WERI-Rb-1 (cell line): ENCODE data around the gene DIAPH2.

Source experiments
- DNase-seq: peaks from one replicate; pipeline ENCODE4 v3.0.0-alpha.2; 2020
- H3K27ac ChIP-seq: fragments of 250-450 bp; sonication (Bioruptor Pico); 2 replicates; pipeline ENCODE4 v1.5.1; 2020; ENCODE audit warnings: mild to moderate bottlenecking, moderate library complexity
- H3K27me3 ChIP-seq: fragments of 250-450 bp; sonication (Bioruptor Pico); 2 replicates; pipeline ENCODE4 v1.5.1; 2021; ENCODE audit warnings: mild to moderate bottlenecking, low read depth, moderate library complexity; ENCODE audit not compliant: insufficient read depth, severe bottlenecking
- H3K36me3 ChIP-seq: fragments of 250-450 bp; sonication (Bioruptor Pico); 2 replicates; pipeline ENCODE4 v1.5.1; 2020; ENCODE audit warnings: mild to moderate bottlenecking, moderate library complexity
- H3K4me3 ChIP-seq: 2 replicates; pipeline ENCODE4 v1.5.1; 2011; ENCODE audit warnings: low read depth, mild to moderate bottlenecking, control low read depth, low read length
- H3K9me3 ChIP-seq: fragments of 250-450 bp; sonication (Bioruptor Pico); 2 replicates; pipeline ENCODE4 v1.5.1; 2021; ENCODE audit warnings: mild to moderate bottlenecking, moderate library complexity; ENCODE audit not compliant: severe bottlenecking
- TF ChIP-seq, protein P1 (sequence below): IDR thresholded peaks from 2 replicates; pipeline ENCODE4 v1.5.1; 2011; ENCODE audit warnings: low read depth, mild to moderate bottlenecking, control low read depth, inconsistent platforms, low read length

DIAPH2 gene

DNA sequence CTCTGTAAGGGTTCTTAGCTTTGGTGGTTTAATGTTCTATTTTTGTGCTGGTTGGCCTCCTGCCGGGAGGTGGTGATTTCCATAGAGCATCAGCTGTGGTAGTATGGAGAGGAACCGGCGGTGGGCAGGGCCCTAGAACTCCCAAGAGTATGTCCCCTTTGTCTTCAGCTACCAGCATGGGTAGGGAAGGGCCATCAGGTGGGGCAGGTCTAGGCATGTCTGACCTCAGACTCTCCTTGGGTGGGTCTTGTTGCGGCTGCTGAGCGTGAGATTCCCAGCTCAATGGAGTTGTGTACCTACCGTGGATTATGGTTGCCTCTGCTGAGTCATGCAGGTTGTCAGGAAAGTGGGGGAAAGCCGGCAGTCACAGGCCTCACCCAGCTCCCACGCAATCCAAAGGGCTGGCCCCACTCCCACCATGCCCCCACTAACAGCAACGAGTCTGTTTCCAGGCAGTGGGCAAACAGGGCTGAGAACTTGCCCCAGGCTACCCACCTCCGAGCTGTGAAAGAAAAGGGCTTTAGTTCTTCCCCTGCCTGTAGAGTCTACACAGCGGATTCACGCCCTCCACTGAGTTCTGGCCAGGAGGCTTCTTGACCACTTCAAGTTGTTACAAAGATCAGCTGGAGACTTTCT is 434.9 kb downstream of the DIAPH2 start:
- H3K36me3 ChIP-seq: no peaks in the 10 kb centered on the region
- peak; percentile 9 for DNase-seq
- H3K4me3 ChIP-seq: no peak overlapping the region
- TF ChIP-seq, protein P1, sequence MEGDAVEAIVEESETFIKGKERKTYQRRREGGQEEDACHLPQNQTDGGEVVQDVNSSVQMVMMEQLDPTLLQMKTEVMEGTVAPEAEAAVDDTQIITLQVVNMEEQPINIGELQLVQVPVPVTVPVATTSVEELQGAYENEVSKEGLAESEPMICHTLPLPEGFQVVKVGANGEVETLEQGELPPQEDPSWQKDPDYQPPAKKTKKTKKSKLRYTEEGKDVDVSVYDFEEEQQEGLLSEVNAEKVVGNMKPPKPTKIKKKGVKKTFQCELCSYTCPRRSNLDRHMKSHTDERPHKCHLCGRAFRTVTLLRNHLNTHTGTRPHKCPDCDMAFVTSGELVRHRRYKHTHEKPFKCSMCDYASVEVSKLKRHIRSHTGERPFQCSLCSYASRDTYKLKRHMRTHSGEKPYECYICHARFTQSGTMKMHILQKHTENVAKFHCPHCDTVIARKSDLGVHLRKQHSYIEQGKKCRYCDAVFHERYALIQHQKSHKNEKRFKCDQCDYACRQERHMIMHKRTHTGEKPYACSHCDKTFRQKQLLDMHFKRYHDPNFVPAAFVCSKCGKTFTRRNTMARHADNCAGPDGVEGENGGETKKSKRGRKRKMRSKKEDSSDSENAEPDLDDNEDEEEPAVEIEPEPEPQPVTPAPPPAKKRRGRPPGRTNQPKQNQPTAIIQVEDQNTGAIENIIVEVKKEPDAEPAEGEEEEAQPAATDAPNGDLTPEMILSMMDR: no peak
- H3K27me3 ChIP-seq: peaks cover 5% of the 10 kb centered on the region
- H3K27ac ChIP-seq: no peak overlapping the region
- no peaks in the 10 kb centered on the region for H3K9me3 ChIP-seq

DNA sequence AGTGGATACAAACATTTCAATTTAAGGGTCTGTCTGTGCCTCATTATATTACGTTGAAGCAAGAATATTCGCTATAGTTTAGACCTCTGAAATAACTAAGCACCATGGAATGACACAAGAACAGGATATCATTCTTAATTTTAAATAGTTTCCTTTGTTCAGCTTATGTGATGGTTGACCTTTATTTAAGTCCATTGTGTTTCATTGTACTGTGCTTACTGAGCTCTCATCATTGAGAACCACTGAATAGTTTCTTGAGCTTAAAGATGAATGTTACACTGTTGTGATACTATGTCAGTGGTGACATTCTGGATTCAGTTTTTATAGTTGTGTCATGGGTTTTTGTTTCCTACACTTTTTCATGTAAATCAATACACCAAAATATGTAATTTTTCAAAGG is 438.4 kb downstream of the DIAPH2 start:
- TF ChIP-seq, protein P1: no peak
- Histone ChIP-seq H3K27ac (no peak overlapping the region), H3K9me3 (no peaks in the 10 kb centered on the region), H3K27me3 (peaks cover 2% of the 10 kb centered on the region), H3K4me3 (no peak overlapping the region), H3K36me3 (no peaks in the 10 kb centered on the region)
- DNase-seq: no peak

DNA sequence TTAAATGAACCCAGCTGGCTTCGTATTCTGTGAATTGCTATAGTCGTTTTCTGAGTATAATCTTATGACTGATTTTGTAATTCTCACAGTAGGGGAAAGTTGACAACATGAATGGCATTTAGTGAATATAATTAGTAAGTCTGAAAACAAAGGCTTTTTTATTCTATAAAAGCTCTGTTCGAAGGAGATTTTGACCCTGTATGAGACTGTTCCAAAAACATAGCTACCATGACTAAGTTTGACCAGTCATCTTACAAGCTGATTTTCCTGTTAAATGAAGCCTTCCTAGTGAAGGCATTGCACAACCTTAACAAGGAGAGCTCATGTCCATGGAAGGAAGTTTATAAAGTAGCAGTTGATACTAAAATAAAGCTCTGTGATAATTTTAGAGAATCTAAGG is 441.4 kb downstream of the DIAPH2 start:
- H3K27me3 ChIP-seq: peaks cover 5% of the 10 kb centered on the region
- H3K36me3 ChIP-seq: no peaks in the 10 kb centered on the region
- TF ChIP-seq, protein P1: no peak
- no peak for DNase-seq
- no peaks in the 10 kb centered on the region for H3K9me3 ChIP-seq
- H3K27ac ChIP-seq: no peak overlapping the region
- no peak overlapping the region for H3K4me3 ChIP-seq

DNA sequence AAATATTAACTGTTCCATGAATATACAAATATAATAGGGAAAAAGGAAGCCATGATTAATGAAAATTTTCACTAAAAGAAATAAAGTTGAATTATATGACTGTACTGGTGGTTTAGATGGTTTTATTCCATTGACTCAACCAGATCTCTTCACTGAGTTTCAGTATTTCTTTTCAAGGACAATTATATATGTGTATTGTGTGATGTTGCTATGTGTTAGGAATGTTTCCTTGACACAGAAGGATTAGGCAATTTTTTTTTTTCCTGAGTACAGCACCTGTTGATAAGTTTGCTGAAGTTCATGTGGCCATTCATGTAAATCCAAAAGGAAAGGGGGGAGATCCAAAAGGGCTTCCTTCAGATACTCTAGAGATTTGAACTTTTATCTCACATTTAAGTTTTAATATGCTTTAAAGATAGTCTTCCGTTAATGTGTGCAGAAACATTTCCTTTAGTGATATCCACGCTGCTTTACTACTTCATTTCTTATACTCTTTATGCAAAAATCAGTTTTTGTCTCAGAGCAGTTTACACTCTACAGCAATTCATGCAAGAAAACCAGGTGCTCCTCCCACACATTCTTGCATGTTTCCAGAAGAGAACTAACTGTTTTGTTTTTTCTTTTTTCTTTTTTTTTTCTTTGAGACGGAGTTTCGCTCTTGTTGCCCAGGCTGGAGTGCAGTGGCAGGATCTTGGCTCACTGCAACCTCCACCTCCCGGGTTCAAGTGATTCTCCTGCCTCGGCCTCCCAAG is 448.2 kb downstream of the DIAPH2 start:
- H3K9me3 ChIP-seq: no peaks in the 10 kb centered on the region
- H3K27me3 ChIP-seq: peaks cover 5% of the 10 kb centered on the region
- H3K27ac ChIP-seq: no peak overlapping the region
- no peak for DNase-seq
- H3K4me3 ChIP-seq: no peak overlapping the region
- H3K36me3 ChIP-seq: no peaks in the 10 kb centered on the region
- TF ChIP-seq, protein P1: no peak

DNA sequence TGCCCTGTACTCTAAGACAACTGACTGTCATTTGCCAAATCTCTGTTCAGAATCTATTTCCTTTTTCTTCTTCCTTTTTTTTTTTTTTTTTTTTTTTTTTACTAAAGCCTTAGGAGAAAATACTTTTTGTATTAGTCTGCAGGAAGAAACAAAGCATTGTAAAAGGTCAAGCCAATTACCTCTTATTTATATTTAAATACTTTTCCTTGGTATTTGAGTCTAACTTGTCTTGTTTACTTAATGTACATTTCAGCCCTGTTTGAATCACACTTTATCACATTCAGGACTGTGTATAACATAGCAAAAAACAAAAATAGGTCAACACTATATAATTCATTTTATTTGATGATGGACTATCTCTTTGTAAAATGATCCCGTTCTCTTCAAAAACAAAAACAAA is 461.3 kb downstream of the DIAPH2 start:
- TF ChIP-seq, protein P1: no peak
- H3K27ac ChIP-seq: no peak overlapping the region
- H3K36me3 ChIP-seq: no peaks in the 10 kb centered on the region
- no peak overlapping the region for H3K4me3 ChIP-seq
- no peak for DNase-seq
- no peaks in the 10 kb centered on the region for H3K9me3 ChIP-seq
- peaks cover 2% of the 10 kb centered on the region for H3K27me3 ChIP-seq
